ENCODE results near the gene BOLA3. TPM values are rescaled to one million over a fixed set of nuclear protein-coding genes. Genes with fewer than 3 reads are reported as not detected.
"Not testable (repeated sequence)": the region's sequence is repeated elsewhere in the genome, so short reads cannot be mapped to it uniquely, and the experiment has no call there.

Gene BOLA3
- 100 to 1,000 TPM in 1 of 2 donors, 10 to 100 TPM in 1; 91.6 to 102 TPM for total RNA-seq
- long read RNA-seq, partial matches to known transcripts = 0 of 8 reads
- long read RNA-seq, other reads (novel, unspliced or antisense) = 1 of 8 reads

GRCh38 chr2:74147727-74148456, at the start of gene BOLA3:
Gene BOLA3 (minus strand): TSS chr2:74147912. CDS start chr2:74147874, 38 bp downstream.
- intact Hi-C loops (cut with DNase I) = loop anchor here in 1 of 2 donors (5.0 to 10.0 kb wide), 2 partner anchors 221 to 727 kb away; partner anchors contain the start of gene DGUOK
- peak; percentile 98 for ATAC-seq
- DNase-seq = peak; percentile 90

GRCh38 chr2:74197049-74197448, 49.3 kb upstream of the BOLA3 start:
- ATAC-seq (no peak), DNase-seq (no peak)
- intact Hi-C loops (cut with DNase I) = no loop called here

- intact Hi-C loops (cut with DNase I) = no loop called here
- no peak for DNase-seq
- no peak for ATAC-seq
Measured at GRCh38 chr2:74194799-74195198, 47.1 kb upstream of the BOLA3 start.

GRCh38 chr2:74191596-74192380, 44.1 kb upstream of the BOLA3 start:
- ATAC-seq = no peak
- no peak for DNase-seq
- intact Hi-C loops (cut with DNase I) = no loop called here

GRCh38 chr2:74188696-74189095, 41.0 kb upstream of the BOLA3 start:
- DNase-seq = no peak
- intact Hi-C loops (cut with DNase I) = no loop called here
- no peak for ATAC-seq

- ATAC-seq (peak; percentile 65 to 82), DNase-seq (no peak)
- intact Hi-C loops (cut with DNase I) = no loop called here
Measured at GRCh38 chr2:74188018-74188601, 40.4 kb upstream of the BOLA3 start.

- intact Hi-C loops (cut with DNase I); DNase-seq; ATAC-seq: not testable (repeated sequence)
Measured at GRCh38 chr2:74186706-74187105, 39.0 kb upstream of the BOLA3 start.

GRCh38 chr2:74186038-74186437, 38.3 kb upstream of the BOLA3 start:
- intact Hi-C loops (cut with DNase I) = no loop called here
- ATAC-seq = peak; percentile 53 to 67
- DNase-seq = no peak

- no peak for DNase-seq
- intact Hi-C loops (cut with DNase I) = no loop called here
- no peak for ATAC-seq
Measured at GRCh38 chr2:74183878-74184277, 36.2 kb upstream of the BOLA3 start.

GRCh38 chr2:74181739-74182138, 34.0 kb upstream of the BOLA3 start:
- intact Hi-C loops (cut with DNase I) = no loop called here
- ATAC-seq = peak in 1 of 2 donors; percentile 6
- DNase-seq = no peak

- ATAC-seq (peak; percentile 2 to 3), DNase-seq (no peak)
- intact Hi-C loops (cut with DNase I) = no loop called here
Measured at GRCh38 chr2:74179063-74179865, 31.6 kb upstream of the BOLA3 start.

- peak; percentile 99 for ATAC-seq
- DNase-seq = peak; percentile 97
- intact Hi-C loops (cut with DNase I) = no loop called here
Measured at GRCh38 chr2:74178211-74179062, 30.7 kb upstream of the BOLA3 start, which contains the start of gene MOB1A. Gene MOB1A (minus strand): TSS chr2:74178879. CDS start chr2:74178674, 205 bp downstream.

GRCh38 chr2:74177696-74178095, 30.0 kb upstream of the BOLA3 start:
- no peak for ATAC-seq
- intact Hi-C loops (cut with DNase I) = no loop called here
- DNase-seq = no peak

- no peak for DNase-seq
- no peak for ATAC-seq
- intact Hi-C loops (cut with DNase I) = no loop called here
Measured at GRCh38 chr2:74174909-74175308, 27.2 kb upstream of the BOLA3 start.

- ATAC-seq (no peak), DNase-seq (no peak)
- intact Hi-C loops (cut with DNase I) = no loop called here
Measured at GRCh38 chr2:74168739-74169138, 21.0 kb upstream of the BOLA3 start.

GRCh38 chr2:74164761-74165160, 17.0 kb upstream of the BOLA3 start:
- ATAC-seq = no peak
- no peak for DNase-seq
- intact Hi-C loops (cut with DNase I) = no loop called here

GRCh38 chr2:74162951-74163350, 15.2 kb upstream of the BOLA3 start:
- no peak for ATAC-seq
- no peak for DNase-seq
- intact Hi-C loops (cut with DNase I) = no loop called here

GRCh38 chr2:74155830-74156229, 8.1 kb upstream of the BOLA3 start:
- DNase-seq = no peak
- intact Hi-C loops (cut with DNase I) = no loop called here
- ATAC-seq = no peak

Data from left cardiac atrium (tissue), 4 donors.